HepG2 (cell line): ENCODE data around the gene ARMH2. TPM values are rescaled to one million over a fixed set of nuclear protein-coding genes. Genes with fewer than 3 reads are reported as not detected.
A peak's percentile ranks its signal among the peaks of the same experiment; 100 is the strongest.

ENCODE experiments used
- GPBP1L1 ChIP-seq: sonication (generic); formaldehyde crosslinking; IDR thresholded peaks from 2 replicates; pipeline ENCODE4 v1.5.0; 2020; ENCODE audit warnings: mild to moderate bottlenecking, missing genetic modification reagents
- GPN1 ChIP-seq: sonication (generic); formaldehyde crosslinking; IDR thresholded peaks from 2 replicates; pipeline ENCODE4 v1.5.1; 2020; ENCODE audit warnings: missing genetic modification reagents, borderline replicate concordance
- GRHL1 ChIP-seq: sonication (generic); formaldehyde crosslinking; conservative IDR thresholded peaks from 2 replicates; pipeline ENCODE4 v1.8.0; 2022; ENCODE audit warnings: missing genetic modification reagents
- HOXA3 ChIP-seq: sonication (generic); formaldehyde crosslinking; IDR thresholded peaks from 2 replicates; pipeline ENCODE4 v1.5.0; 2020; ENCODE audit warnings: missing genetic modification reagents
- MEF2D ChIP-seq: sonication (generic); formaldehyde crosslinking; IDR thresholded peaks from 2 replicates; pipeline ENCODE4 v1.5.1; 2020; ENCODE audit warnings: mild to moderate bottlenecking, missing genetic modification reagents
- MYPOP ChIP-seq: sonication (generic); formaldehyde crosslinking; IDR thresholded peaks from 2 replicates; pipeline ENCODE4 v1.8.1; 2023; ENCODE audit warnings: mild to moderate bottlenecking, moderate library complexity, missing genetic modification reagents
- NAIF1 ChIP-seq: sonication (generic); formaldehyde crosslinking; IDR thresholded peaks from 2 replicates; pipeline ENCODE4 v1.5.0; 2020; ENCODE audit warnings: mild to moderate bottlenecking, missing genetic modification reagents, borderline replicate concordance
- PHB2 ChIP-seq: fragments of 450-650 bp; IDR thresholded peaks from 2 replicates; pipeline ENCODE4 v1.6.1; 2018; ENCODE audit not compliant: partially characterized antibody
- SAP130 ChIP-seq: IDR thresholded peaks from 2 replicates; pipeline ENCODE4 v1.6.1; 2016; ENCODE audit warnings: low read depth
- ZBTB44 ChIP-seq: sonication (generic); formaldehyde crosslinking; IDR thresholded peaks from 2 replicates; pipeline ENCODE4 v1.4.0; 2020; ENCODE audit warnings: missing genetic modification reagents
- ZFP36L2 ChIP-seq: sonication (generic); formaldehyde crosslinking; IDR thresholded peaks from 2 replicates; pipeline ENCODE4 v1.4.0; 2020; ENCODE audit warnings: missing genetic modification reagents
- ZHX1 ChIP-seq: sonication (generic); formaldehyde crosslinking; IDR thresholded peaks from 2 replicates; pipeline ENCODE4 v1.8.1; 2022; ENCODE audit warnings: low read depth, mild to moderate bottlenecking, missing genetic modification reagents
- ZNF121 ChIP-seq: sonication (generic); formaldehyde crosslinking; IDR thresholded peaks from 2 replicates; pipeline ENCODE4 v1.5.0; 2020; ENCODE audit warnings: mild to moderate bottlenecking, missing genetic modification reagents
- ZNF24 ChIP-seq: fragments of 450-650 bp; IDR thresholded peaks from 2 replicates; pipeline ENCODE4 v1.6.1; 2017; ENCODE audit warnings: antibody characterized with exemption, mild to moderate bottlenecking
- ZNF317 ChIP-seq: sonication (generic); formaldehyde crosslinking; IDR thresholded peaks from 2 replicates; pipeline ENCODE4 v1.5.0; 2020; ENCODE audit warnings: mild to moderate bottlenecking, missing genetic modification reagents
- ZNF33A ChIP-seq: sonication (generic); formaldehyde crosslinking; IDR thresholded peaks from 2 replicates; pipeline ENCODE4 v1.5.1; 2020; ENCODE audit warnings: missing genetic modification reagents, mild to moderate bottlenecking, moderate library complexity, borderline replicate concordance
- ZNF549 ChIP-seq: sonication (generic); formaldehyde crosslinking; IDR thresholded peaks from 2 replicates; pipeline ENCODE4 v1.5.0; 2020; ENCODE audit warnings: missing genetic modification reagents
- ZNF724P ChIP-seq: sonication (generic); formaldehyde crosslinking; IDR thresholded peaks from 2 replicates; pipeline ENCODE4 v1.8.0; 2022; ENCODE audit warnings: missing genetic modification reagents, borderline replicate concordance
- ZNF775 ChIP-seq: sonication (generic); formaldehyde crosslinking; IDR thresholded peaks from 2 replicates; pipeline ENCODE4 v1.4.0; 2020; ENCODE audit warnings: missing genetic modification reagents, mild to moderate bottlenecking, moderate library complexity, borderline replicate concordance
- polyA plus RNA-seq, 8 experiments: library from polyadenylated mRNA; depleted of rRNA in 3 of 8; stranded (reverse) in 7 of 8; unstranded in 1 of 8; fragments of >200 nt; fragmentation: Illumina TruSeq in 4 of 8; extraction: Trizol in 4 of 8; gene quantifications; 2 replicates each; pipeline versions ENCODE4 v1.2.1 to v1.2.3, GENCODE V29; 2011 to 2016; ENCODE audit warnings: low read depth in 4 of 8, missing spikeins in 1 of 8, mixed read lengths in 1 of 8; ENCODE audit not compliant: insufficient read depth in 1 of 8
- total RNA-seq, 5 experiments: library from RNA; depleted of rRNA; stranded (reverse); fragments of >200 nt; fragmentation: Illumina TruSeq; extraction: Trizol; gene quantifications; 2 replicates each; pipeline ENCODE4 v1.2.3, GENCODE V29; 2016; ENCODE audit warnings: low read depth in 1 of 5

ARMH2 gene
- total and polyA plus RNA-seq, 2 of the 13 experiments (the other 11 are each of a cell fraction or from before 2014, with no cell fraction given): not detected

GRCh38 chr6:24809728-24810127 is 11.0 kb upstream of the ARMH2 start (continued):
- no peak for TF ChIP-seq GPN1 (CRISPR knock-in tag)
- TF ChIP-seq ZNF724P: no peak
- no peak for TF ChIP-seq GRHL1
- TF ChIP-seq MEF2D (CRISPR knock-in tag): peak; percentile 74; the same call in 1 of the 2 replicates
- TF ChIP-seq GPBP1L1: no peak
- TF ChIP-seq ZBTB44 (CRISPR knock-in tag): no peak
- TF ChIP-seq ZHX1: peak; percentile 76
- peak; percentile 77 for TF ChIP-seq HOXA3 (CRISPR knock-in tag)
- peak; percentile 59; the same call in 1 of the 2 replicates for TF ChIP-seq MYPOP (CRISPR knock-in tag)
- 0 out of 2 replicates have a peak, but pooled peaks have one; percentile 29 for TF ChIP-seq NAIF1 (CRISPR knock-in tag)
- TF ChIP-seq PHB2: no peak
- peak; percentile 65 for TF ChIP-seq SAP130 (CRISPR knock-in tag)
- TF ChIP-seq ZNF549: no peak
- TF ChIP-seq ZFP36L2 (CRISPR knock-in tag): no peak
- TF ChIP-seq ZNF33A (CRISPR knock-in tag): no peak
- no peak for TF ChIP-seq ZNF317 (CRISPR knock-in tag)
- peak; percentile 98 for TF ChIP-seq ZNF121
- no peak for TF ChIP-seq ZNF775 (CRISPR knock-in tag)
- no peak; the same call in 1 of the 2 replicates for TF ChIP-seq ZNF24
